ENCODE measurements around the gene LRRC59.
A peak's percentile ranks its signal among the peaks of the same experiment; 100 is the strongest.

The LRRC59 gene

GRCh38 chr17:50382931-50383330, 14.4 kb downstream of the LRRC59 start:
- no peak overlapping the region for H4K8ac ChIP-seq (ENCODE audit: low read length)
- no peaks in the 10 kb centered on the region for H3K9me3 ChIP-seq (ENCODE audit: control insufficient read depth, low read length)
- H3K36me3 ChIP-seq (ENCODE audit: control insufficient read depth in 1 of 2, insufficient read depth in 2 of 2, low read depth in 1 of 2, low read length in 2 of 2), result peaks cover 75 to 96% of the 10 kb centered on the region in 2 experiments
- no peak overlapping the region for H2BK120ac ChIP-seq (ENCODE audit: low read depth, low read length)
- H3K4me3 ChIP-seq (ENCODE audit: insufficient read depth in 1 of 2, low read depth in 1 of 2, low read length in 2 of 2), result no peak overlapping the region
- WGBS, result 95% methylated on average over 8 of the region's 12 CpGs
- no peak overlapping the region for H2BK5ac ChIP-seq (ENCODE audit: low read depth, low read length, poor library complexity, severe bottlenecking)
- no peak for DNase-seq
- no peak overlapping the region for H2AK5ac ChIP-seq (ENCODE audit: low read length, severe bottlenecking)
- no peak overlapping the region for H3K18ac ChIP-seq (ENCODE audit: low read depth in 1 of 2, low read length in 2 of 2)
- no peak overlapping the region for H3K9ac ChIP-seq (ENCODE audit: low read length)
- H3K27me3 ChIP-seq (ENCODE audit: control insufficient read depth in 1 of 2, insufficient read depth in 1 of 2, low read length in 2 of 2), result no peaks in the 10 kb centered on the region
- no peak overlapping the region for H2BK15ac ChIP-seq (ENCODE audit: low read depth, poor library complexity, severe bottlenecking)
- no peak overlapping the region for H2AFZ ChIP-seq (ENCODE audit: low read depth, low read length)
- peaks cover 15% of the 10 kb centered on the region for H3K79me1 ChIP-seq (replicated peaks; ENCODE audit: low read length, poor library complexity, severe bottlenecking)
- no peak overlapping the region for H3K4me2 ChIP-seq (ENCODE audit: low read length, poor library complexity, severe bottlenecking)
- no peak overlapping the region for H3K23ac ChIP-seq (ENCODE audit: low read length in 2 of 2)
- no peak overlapping the region for H4K91ac ChIP-seq (ENCODE audit: low read length)
- H3K4ac ChIP-seq (ENCODE audit: low read depth in 1 of 2, low read length in 2 of 2), result no peak overlapping the region
- no peak overlapping the region for H2BK12ac ChIP-seq (ENCODE audit: low read length in 2 of 2)
- no peak overlapping the region for H3K27ac ChIP-seq (ENCODE audit: low read length, poor library complexity, severe bottlenecking)
- H3K14ac ChIP-seq (ENCODE audit: low read length in 2 of 2), result no peak overlapping the region
- peaks cover 2% of the 10 kb centered on the region for H3K4me1 ChIP-seq (ENCODE audit: control insufficient read depth, insufficient read depth, low read depth, low read length)

DNA sequence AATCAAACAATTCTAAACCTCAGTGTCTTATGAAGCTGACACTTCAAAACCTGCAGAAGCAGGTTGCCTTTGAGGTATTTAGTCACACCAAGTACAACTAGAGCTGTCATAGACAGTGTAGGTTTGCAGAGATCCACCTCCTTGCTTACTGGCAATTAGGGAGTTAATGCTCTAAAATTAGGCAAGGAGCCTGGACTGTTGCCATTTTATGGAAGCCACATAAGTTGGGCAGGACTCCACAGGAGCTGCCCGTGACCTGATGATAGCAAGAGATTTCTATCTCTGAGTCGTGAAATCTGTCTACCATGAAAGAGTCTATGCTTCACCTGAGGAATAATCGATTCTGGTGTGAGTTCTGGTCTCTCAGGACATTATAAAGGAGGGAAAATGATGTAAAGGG, 15.4 kb downstream of the LRRC59 start:
- no peak overlapping the region for H3K4me3 ChIP-seq (ENCODE audit: insufficient read depth in 1 of 2, low read depth in 1 of 2, low read length in 2 of 2)
- H2BK120ac ChIP-seq (ENCODE audit: low read depth, low read length), result no peak overlapping the region
- no peak overlapping the region for H4K8ac ChIP-seq (ENCODE audit: low read length)
- H3K79me1 ChIP-seq (replicated peaks; ENCODE audit: low read length, poor library complexity, severe bottlenecking), result peaks cover 11% of the 10 kb centered on the region
- no peak overlapping the region for H3K4ac ChIP-seq (ENCODE audit: low read depth in 1 of 2, low read length in 2 of 2)
- H3K23ac ChIP-seq (ENCODE audit: low read length in 2 of 2), result no peak overlapping the region
- H3K36me3 ChIP-seq (ENCODE audit: control insufficient read depth in 1 of 2, insufficient read depth in 2 of 2, low read depth in 1 of 2, low read length in 2 of 2), result peaks cover 67 to 86% of the 10 kb centered on the region in 2 experiments
- WGBS, result 93% methylated on average over 3 of the region's 3 CpGs
- no peak overlapping the region for H2AK5ac ChIP-seq (ENCODE audit: low read length, severe bottlenecking)
- H2BK12ac ChIP-seq (ENCODE audit: low read length in 2 of 2), result no peak overlapping the region
- peaks cover 2% of the 10 kb centered on the region for H3K4me1 ChIP-seq (ENCODE audit: control insufficient read depth, insufficient read depth, low read depth, low read length)
- no peak overlapping the region for H2BK15ac ChIP-seq (ENCODE audit: low read depth, poor library complexity, severe bottlenecking)
- no peak overlapping the region for H4K91ac ChIP-seq (ENCODE audit: low read length)
- H3K27ac ChIP-seq (ENCODE audit: low read length, poor library complexity, severe bottlenecking), result no peak overlapping the region
- H3K27me3 ChIP-seq (ENCODE audit: control insufficient read depth in 1 of 2, insufficient read depth in 1 of 2, low read length in 2 of 2), result no peaks in the 10 kb centered on the region
- no peak overlapping the region for H3K14ac ChIP-seq (ENCODE audit: low read length in 2 of 2)
- no peaks in the 10 kb centered on the region for H3K9me3 ChIP-seq (ENCODE audit: control insufficient read depth, low read length)
- no peak overlapping the region for H2AFZ ChIP-seq (ENCODE audit: low read depth, low read length)
- no peak overlapping the region for H3K18ac ChIP-seq (ENCODE audit: low read depth in 1 of 2, low read length in 2 of 2)
- H2BK5ac ChIP-seq (ENCODE audit: low read depth, low read length, poor library complexity, severe bottlenecking), result no peak overlapping the region
- H3K9ac ChIP-seq (ENCODE audit: low read length), result no peak overlapping the region
- H3K4me2 ChIP-seq (ENCODE audit: low read length, poor library complexity, severe bottlenecking), result no peak overlapping the region
- DNase-seq, result no peak

GRCh38 chr17:50381260-50381815, 16.0 kb downstream of the LRRC59 start:
- Histone ChIP-seq H2BK15ac (ENCODE audit: low read depth, poor library complexity, severe bottlenecking) (no peak overlapping the region), H2AFZ (ENCODE audit: low read depth, low read length) (no peak overlapping the region), H4K8ac (ENCODE audit: low read length) (no peak overlapping the region), H3K4me2 (ENCODE audit: low read length, poor library complexity, severe bottlenecking) (no peak overlapping the region), H3K36me3 (ENCODE audit: control insufficient read depth in 1 of 2, insufficient read depth in 2 of 2, low read depth in 1 of 2, low read length in 2 of 2) (peaks cover 61 to 80% of the 10 kb centered on the region in 2 experiments), H3K79me1 (replicated peaks; ENCODE audit: low read length, poor library complexity, severe bottlenecking) (peaks cover 8% of the 10 kb centered on the region), H3K9me3 (ENCODE audit: control insufficient read depth, low read length) (no peaks in the 10 kb centered on the region), H3K4me3 (ENCODE audit: insufficient read depth in 1 of 2, low read depth in 1 of 2, low read length in 2 of 2) (no peak overlapping the region), H4K91ac (ENCODE audit: low read length) (no peak overlapping the region), H3K14ac (ENCODE audit: low read length in 2 of 2) (no peak overlapping the region), H2AK5ac (ENCODE audit: low read length, severe bottlenecking) (no peak overlapping the region), H2BK5ac (ENCODE audit: low read depth, low read length, poor library complexity, severe bottlenecking) (no peak overlapping the region), H3K27me3 (ENCODE audit: control insufficient read depth in 1 of 2, insufficient read depth in 1 of 2, low read length in 2 of 2) (no peaks in the 10 kb centered on the region), H3K9ac (ENCODE audit: low read length) (no peak overlapping the region), H3K18ac (ENCODE audit: low read depth in 1 of 2, low read length in 2 of 2) (no peak overlapping the region), H3K4me1 (ENCODE audit: control insufficient read depth, insufficient read depth, low read depth, low read length) (no peaks in the 10 kb centered on the region), H3K27ac (ENCODE audit: low read length, poor library complexity, severe bottlenecking) (no peak overlapping the region), H3K23ac (ENCODE audit: low read length in 2 of 2) (no peak overlapping the region), H3K4ac (ENCODE audit: low read depth in 1 of 2, low read length in 2 of 2) (no peak overlapping the region), H2BK12ac (ENCODE audit: low read length in 2 of 2) (no peak overlapping the region), H2BK120ac (ENCODE audit: low read depth, low read length) (no peak overlapping the region)
- 96% methylated on average over 7 of the region's 7 CpGs for WGBS
- DNase-seq, result no peak

DNA sequence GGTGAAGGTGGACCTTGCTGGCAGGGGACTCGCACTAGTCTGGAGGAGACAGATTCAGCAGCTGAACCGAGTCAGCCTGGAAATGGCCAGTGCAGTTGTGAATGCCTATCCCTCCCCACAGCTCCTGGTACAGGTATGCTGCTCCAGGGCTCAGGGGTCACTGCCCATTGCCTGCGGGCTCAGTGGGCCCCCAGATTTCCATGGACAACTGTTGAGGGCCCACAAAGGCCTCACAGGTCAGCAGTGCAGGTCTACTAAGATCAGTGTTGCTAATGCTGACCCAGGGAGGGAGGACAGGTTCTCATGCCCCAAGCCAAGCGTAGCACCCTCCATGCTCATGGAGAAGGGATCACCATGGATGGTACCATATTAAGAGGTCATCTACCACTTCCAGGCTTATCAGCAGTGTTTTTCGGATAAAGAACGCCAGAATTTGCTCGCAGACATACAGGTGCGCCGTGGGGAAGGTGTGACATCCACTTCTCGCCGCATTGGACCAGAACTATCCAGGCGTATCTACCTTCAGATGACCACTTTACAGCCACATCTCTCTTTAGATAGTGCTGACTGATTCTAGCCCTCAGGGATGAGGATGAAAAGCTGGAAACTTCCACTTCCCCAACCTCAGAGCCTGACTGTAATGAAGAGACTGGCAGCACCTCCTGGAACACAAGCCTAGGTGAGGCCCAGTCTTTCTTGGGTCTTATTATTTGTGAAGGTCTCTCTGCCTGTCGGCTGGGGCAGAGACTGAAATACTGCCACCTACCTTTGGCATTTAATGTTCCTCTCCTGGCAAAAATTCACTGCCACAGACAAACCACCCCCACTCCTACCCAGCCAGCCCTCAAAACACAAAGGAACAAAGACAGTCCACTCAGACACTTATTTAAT, 16.7 kb downstream of the LRRC59 start:
- Histone ChIP-seq H2BK120ac (ENCODE audit: low read depth, low read length) (no peak overlapping the region), H3K4ac (ENCODE audit: low read depth in 1 of 2, low read length in 2 of 2) (no peak overlapping the region), H2BK12ac (ENCODE audit: low read length in 2 of 2) (no peak overlapping the region), H3K27ac (ENCODE audit: low read length, poor library complexity, severe bottlenecking) (no peak overlapping the region), H3K4me3 (ENCODE audit: insufficient read depth in 1 of 2, low read depth in 1 of 2, low read length in 2 of 2) (no peak overlapping the region), H3K14ac (ENCODE audit: low read length in 2 of 2) (no peak overlapping the region), H2BK5ac (ENCODE audit: low read depth, low read length, poor library complexity, severe bottlenecking) (no peak overlapping the region), H3K23ac (ENCODE audit: low read length in 2 of 2) (no peak overlapping the region), H3K9ac (ENCODE audit: low read length) (no peak overlapping the region), H3K4me1 (ENCODE audit: control insufficient read depth, insufficient read depth, low read depth, low read length) (no peaks in the 10 kb centered on the region), H3K36me3 (ENCODE audit: control insufficient read depth in 1 of 2, insufficient read depth in 2 of 2, low read depth in 1 of 2, low read length in 2 of 2) (peaks cover 59 to 74% of the 10 kb centered on the region in 2 experiments), H3K18ac (ENCODE audit: low read depth in 1 of 2, low read length in 2 of 2) (no peak overlapping the region), H3K27me3 (ENCODE audit: control insufficient read depth in 1 of 2, insufficient read depth in 1 of 2, low read length in 2 of 2) (no peaks in the 10 kb centered on the region), H3K9me3 (ENCODE audit: control insufficient read depth, low read length) (no peaks in the 10 kb centered on the region), H2AK5ac (ENCODE audit: low read length, severe bottlenecking) (no peak overlapping the region), H2AFZ (ENCODE audit: low read depth, low read length) (no peak overlapping the region), H2BK15ac (ENCODE audit: low read depth, poor library complexity, severe bottlenecking) (no peak overlapping the region), H4K8ac (ENCODE audit: low read length) (peak overlapping the region; percentile 32), H3K4me2 (ENCODE audit: low read length, poor library complexity, severe bottlenecking) (no peak overlapping the region), H3K79me1 (replicated peaks; ENCODE audit: low read length, poor library complexity, severe bottlenecking) (peaks cover 8% of the 10 kb centered on the region), H4K91ac (ENCODE audit: low read length) (no peak overlapping the region)
- DNase-seq, result no peak
- 93% methylated on average over 13 of the region's 13 CpGs for WGBS

Measured in mesenchymal stem cell (in vitro differentiated cells and primary cell).